Immature natural killer cell (primary cell): ENCODE measurements around the gene DNER. TPM values are rescaled to one million over a fixed set of nuclear protein-coding genes. Genes with fewer than 3 reads are reported as not detected.
"Not testable (repeated sequence)": the region's sequence is repeated elsewhere in the genome, so short reads cannot be mapped to it uniquely, and the experiment has no call there.

Experiments
- DNase-seq, 3 donors: peaks; one replicate each; pipeline ENCODE4 v3.0.0; 2022; ENCODE audit warnings: mixed read lengths in 1 of 3
- H3K27ac Mint-ChIP-seq, 6 donors: one replicate each; pipeline ENCODE4 v1.8.0; 2020; ENCODE audit warnings: mixed read lengths in 6 of 6, mild to moderate bottlenecking in 5 of 6, inconsistent platforms in 4 of 6, moderate library complexity in 3 of 6
- H3K27me3 Mint-ChIP-seq, 3 donors: one replicate each; pipeline ENCODE4 v1.8.0; 2020 to 2021; ENCODE audit warnings: low read depth in 3 of 3, mild to moderate bottlenecking in 3 of 3, mixed read lengths in 3 of 3, moderate library complexity in 3 of 3, inconsistent platforms in 1 of 3
- H3K36me3 Mint-ChIP-seq, 3 donors: one replicate each; pipeline ENCODE4 v1.8.0; 2020; ENCODE audit warnings: mixed read lengths in 3 of 3, inconsistent platforms in 2 of 3, mild to moderate bottlenecking in 2 of 3
- H3K4me1 Mint-ChIP-seq, 2 donors: one replicate each; pipeline ENCODE4 v1.8.0; 2020; ENCODE audit warnings: inconsistent platforms in 2 of 2, mild to moderate bottlenecking in 2 of 2, mixed read lengths in 2 of 2, moderate library complexity in 1 of 2
- H3K4me3 Mint-ChIP-seq, 5 donors: one replicate each; pipeline ENCODE4 v1.8.0; 2020; ENCODE audit warnings: mild to moderate bottlenecking in 5 of 5, mixed read lengths in 5 of 5, inconsistent platforms in 3 of 5, moderate library complexity in 3 of 5
- H3K9me3 Mint-ChIP-seq, 6 donors: one replicate each; pipeline ENCODE4 v1.8.0; 2020; ENCODE audit warnings: mild to moderate bottlenecking in 6 of 6, mixed read lengths in 6 of 6, inconsistent platforms in 4 of 6, moderate library complexity in 3 of 6
- polyA plus RNA-seq, 3 donors: library from polyadenylated mRNA; unstranded; fragments of 300-500 nt; fragmentation: Illumina TruSeq; gene quantifications; one replicate each; pipeline ENCODE4 v1.2.3, GENCODE V29; 2021

The DNER gene
- polyA plus RNA-seq, 3 donors from 2014 or later = not detected

GRCh38 chr2:229614021-229614420, 100.3 kb downstream of the DNER start:
- not testable (repeated sequence) for DNase-seq, H3K27ac Mint-ChIP-seq

GRCh38 chr2:229612384-229612971, 101.9 kb downstream of the DNER start:
- no peaks in the 10 kb centered on the region for H3K4me1 Mint-ChIP-seq
- peaks cover 0 to 2% (median 2%) of the 10 kb centered on the region in 3 donors for H3K27me3 Mint-ChIP-seq
- DNase-seq = no peak
- no peaks in the 10 kb centered on the region for H3K9me3 Mint-ChIP-seq
- H3K4me3 Mint-ChIP-seq = no peak overlapping the region
- H3K27ac Mint-ChIP-seq = no peak overlapping the region
- no peaks in the 10 kb centered on the region for H3K36me3 Mint-ChIP-seq

More at GRCh38 chr2:229614021-229614420, 100.3 kb downstream of the DNER start:
- H3K9me3 Mint-ChIP-seq, H3K36me3 Mint-ChIP-seq, H3K4me3 Mint-ChIP-seq, H3K27me3 Mint-ChIP-seq, H3K4me1 Mint-ChIP-seq: not testable (repeated sequence)

DNA sequence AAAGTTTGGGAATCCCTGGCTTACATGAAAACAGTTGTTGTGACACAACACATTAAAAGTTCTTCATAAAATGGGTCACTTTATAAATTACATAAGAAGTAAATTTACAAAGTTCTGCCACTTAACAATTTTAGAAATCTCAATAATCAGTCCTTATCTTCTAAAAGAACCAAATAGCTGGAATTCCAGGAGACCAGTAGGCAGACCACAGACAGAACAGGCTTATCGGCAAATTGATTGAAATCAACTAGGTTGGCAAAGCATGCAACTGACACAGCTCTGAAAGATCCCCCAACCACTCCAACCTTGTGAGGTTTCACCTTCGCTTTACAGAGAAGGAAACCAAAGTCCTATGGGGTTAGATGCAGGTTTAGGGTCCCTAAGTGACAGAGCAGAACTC, 103.0 kb downstream of the DNER start:
- Mint-ChIP-seq H3K4me1 (no peaks in the 10 kb centered on the region), H3K36me3 (no peaks in the 10 kb centered on the region), H3K4me3 (no peak overlapping the region), H3K27ac (no peak overlapping the region), H3K27me3 (peaks cover 0 to 2% (median 2%) of the 10 kb centered on the region in 3 donors), H3K9me3 (no peaks in the 10 kb centered on the region)
- DNase-seq = no peak

DNA sequence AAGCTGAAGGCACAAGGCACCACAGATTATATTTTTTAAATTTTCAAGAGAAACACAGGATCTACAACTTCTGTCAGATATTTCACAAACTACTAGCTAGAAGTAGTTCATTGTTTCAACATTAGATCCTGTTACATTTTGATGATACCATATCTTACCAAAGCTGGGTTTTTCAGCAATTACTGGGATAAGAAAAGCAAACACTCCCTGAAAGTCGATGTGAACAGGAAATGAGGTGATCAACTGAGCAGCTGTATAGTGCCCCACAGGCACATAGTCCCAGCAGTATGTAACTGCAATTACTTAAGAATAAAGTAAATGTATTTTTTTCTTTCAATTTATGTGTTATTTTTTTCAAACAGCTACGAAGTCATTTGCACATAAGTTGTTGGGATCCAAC, 103.5 kb downstream of the DNER start:
- no peak for DNase-seq
- Mint-ChIP-seq H3K27ac (no peak overlapping the region), H3K36me3 (no peaks in the 10 kb centered on the region), H3K4me3 (no peak overlapping the region), H3K4me1 (no peaks in the 10 kb centered on the region), H3K9me3 (no peaks in the 10 kb centered on the region), H3K27me3 (peaks cover 0 to 2% (median 2%) of the 10 kb centered on the region in 3 donors)

- no peaks in the 10 kb centered on the region for H3K36me3 Mint-ChIP-seq
- no peaks in the 10 kb centered on the region for H3K9me3 Mint-ChIP-seq
- no peak overlapping the region for H3K4me3 Mint-ChIP-seq
- H3K4me1 Mint-ChIP-seq = no peaks in the 10 kb centered on the region
- peaks cover 0 to 2% (median 2%) of the 10 kb centered on the region in 3 donors for H3K27me3 Mint-ChIP-seq
- no peak overlapping the region for H3K27ac Mint-ChIP-seq
- no peak for DNase-seq
Observed at GRCh38 chr2:229610333-229610732, 104.0 kb downstream of the DNER start.

- Mint-ChIP-seq H3K27ac (no peak overlapping the region), H3K27me3 (peaks cover 3 to 10% (median 4%) of the 10 kb centered on the region in 3 donors), H3K36me3 (no peaks in the 10 kb centered on the region), H3K4me1 (no peaks in the 10 kb centered on the region), H3K9me3 (no peaks in the 10 kb centered on the region), H3K4me3 (no peak overlapping the region)
- no peak for DNase-seq
Observed at GRCh38 chr2:229601936-229602335, 112.4 kb downstream of the DNER start.

DNA sequence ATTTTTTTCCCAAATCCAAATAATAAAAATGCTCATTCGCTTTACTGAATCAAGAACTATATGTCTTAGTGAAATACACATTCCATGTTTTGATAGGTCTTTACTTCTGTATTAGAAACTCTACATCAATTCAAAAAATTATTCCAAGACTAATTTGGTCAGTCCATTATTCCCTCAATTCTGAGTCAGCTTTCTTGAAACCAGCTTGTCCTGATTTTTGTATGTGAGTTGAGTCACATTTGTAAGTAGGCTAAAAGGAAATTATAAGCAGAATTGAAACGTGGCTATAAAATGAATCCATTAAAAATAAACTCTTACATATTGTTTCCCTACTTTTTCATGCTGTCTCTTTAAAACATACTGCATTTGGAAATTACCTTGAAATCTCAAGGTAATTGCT, 113.0 kb downstream of the DNER start:
- Mint-ChIP-seq H3K27ac (no peak overlapping the region), H3K9me3 (no peaks in the 10 kb centered on the region), H3K4me1 (no peaks in the 10 kb centered on the region), H3K4me3 (no peak overlapping the region), H3K36me3 (no peaks in the 10 kb centered on the region), H3K27me3 (peaks cover 3 to 13% (median 4%) of the 10 kb centered on the region in 3 donors)
- DNase-seq = no peak

DNA sequence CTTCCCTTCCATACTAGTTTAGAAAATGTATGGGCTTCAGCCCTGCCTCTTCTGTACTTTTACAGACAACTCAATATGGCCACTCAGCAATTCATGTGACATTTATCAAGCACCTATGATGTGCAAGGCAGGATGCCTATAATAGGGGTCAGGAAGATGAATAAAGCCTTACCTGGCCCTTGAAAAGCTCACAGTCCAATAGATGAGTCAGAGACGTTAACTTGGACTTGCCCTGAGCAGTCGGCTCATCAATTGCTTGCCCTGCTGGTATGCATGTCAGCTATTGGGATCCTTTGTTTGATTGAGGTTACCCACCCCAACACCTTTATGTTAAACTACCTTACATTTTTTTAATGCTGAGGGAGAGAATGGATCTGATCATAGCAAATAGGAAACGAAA, 116.1 kb downstream of the DNER start:
- DNase-seq = no peak
- H3K4me3 Mint-ChIP-seq = no peak overlapping the region
- no peaks in the 10 kb centered on the region for H3K4me1 Mint-ChIP-seq
- H3K36me3 Mint-ChIP-seq = no peaks in the 10 kb centered on the region
- H3K27me3 Mint-ChIP-seq = peaks cover 0 to 6% (median 3%) of the 10 kb centered on the region in 3 donors
- H3K27ac Mint-ChIP-seq = no peak overlapping the region
- H3K9me3 Mint-ChIP-seq = peaks cover 0 to 1% (median 0%) of the 10 kb centered on the region in 6 donors

- Mint-ChIP-seq H3K9me3 (peaks cover 0 to 1% (median 0%) of the 10 kb centered on the region in 6 donors), H3K27ac (no peak overlapping the region), H3K4me3 (no peak overlapping the region), H3K27me3 (peaks cover 0 to 5% (median 3%) of the 10 kb centered on the region in 3 donors), H3K4me1 (no peaks in the 10 kb centered on the region), H3K36me3 (no peaks in the 10 kb centered on the region)
- no peak for DNase-seq
Observed at GRCh38 chr2:229596796-229597195, 117.6 kb downstream of the DNER start.

DNA sequence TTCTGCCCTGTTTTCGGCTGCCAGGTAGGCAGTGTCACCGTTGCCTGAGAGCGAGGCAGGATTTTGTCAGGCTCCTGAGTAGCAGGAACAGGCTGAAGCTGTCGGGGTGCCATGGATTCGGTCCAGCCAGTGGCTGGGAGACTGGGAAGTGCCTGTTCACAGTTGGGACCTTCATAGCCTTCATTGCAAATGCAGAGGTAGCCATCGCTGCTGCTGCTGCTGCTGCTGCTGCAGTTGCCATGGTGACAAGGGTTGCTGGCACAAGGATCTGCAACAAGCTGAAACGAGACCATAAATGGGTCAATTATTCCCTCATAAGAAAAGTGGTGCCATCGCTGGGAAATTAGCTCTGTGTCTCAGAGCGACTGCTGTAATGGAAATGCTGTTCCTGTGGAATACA, 122.7 kb downstream of the DNER start:
- no peaks in the 10 kb centered on the region for H3K4me1 Mint-ChIP-seq
- no peak for DNase-seq
- no peak overlapping the region for H3K27ac Mint-ChIP-seq
- no peaks in the 10 kb centered on the region for H3K36me3 Mint-ChIP-seq
- H3K9me3 Mint-ChIP-seq = peaks cover 0 to 1% (median 0%) of the 10 kb centered on the region in 6 donors
- no peak overlapping the region for H3K4me3 Mint-ChIP-seq
- H3K27me3 Mint-ChIP-seq = peaks cover 0 to 8% (median 2%) of the 10 kb centered on the region in 3 donors

- no peaks in the 10 kb centered on the region for H3K9me3 Mint-ChIP-seq
- H3K27ac Mint-ChIP-seq = no peak overlapping the region
- H3K27me3 Mint-ChIP-seq = peaks cover 1 to 19% (median 8%) of the 10 kb centered on the region in 3 donors
- H3K4me3 Mint-ChIP-seq = no peak overlapping the region
- no peaks in the 10 kb centered on the region for H3K36me3 Mint-ChIP-seq
- H3K4me1 Mint-ChIP-seq = no peaks in the 10 kb centered on the region
- no peak for DNase-seq
Observed at GRCh38 chr2:229586746-229587705, 127.3 kb downstream of the DNER start.

DNA sequence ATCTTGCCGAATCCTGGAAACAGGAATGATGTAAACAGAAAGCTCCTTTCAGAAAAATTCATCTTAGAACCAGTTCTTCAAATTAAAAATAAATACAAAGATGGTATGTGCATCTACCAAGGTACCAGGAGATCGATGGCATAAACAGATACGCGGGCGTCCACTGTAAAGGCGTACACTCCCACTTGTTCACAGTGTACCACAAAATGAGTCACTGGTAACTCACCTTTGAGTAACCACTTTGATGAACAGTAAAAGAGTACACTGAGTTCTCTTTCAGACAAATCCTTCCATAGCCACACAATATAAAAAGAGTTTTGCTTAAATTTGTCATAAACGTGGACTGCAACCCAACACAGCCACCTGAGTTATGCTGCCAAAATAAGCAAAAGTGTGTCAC, 128.3 kb downstream of the DNER start:
- no peaks in the 10 kb centered on the region for H3K9me3 Mint-ChIP-seq
- no peak overlapping the region for H3K4me3 Mint-ChIP-seq
- DNase-seq = no peak
- H3K27me3 Mint-ChIP-seq = peaks cover 1 to 19% (median 8%) of the 10 kb centered on the region in 3 donors
- no peaks in the 10 kb centered on the region for H3K36me3 Mint-ChIP-seq
- no peak overlapping the region for H3K27ac Mint-ChIP-seq
- H3K4me1 Mint-ChIP-seq = no peaks in the 10 kb centered on the region

DNA sequence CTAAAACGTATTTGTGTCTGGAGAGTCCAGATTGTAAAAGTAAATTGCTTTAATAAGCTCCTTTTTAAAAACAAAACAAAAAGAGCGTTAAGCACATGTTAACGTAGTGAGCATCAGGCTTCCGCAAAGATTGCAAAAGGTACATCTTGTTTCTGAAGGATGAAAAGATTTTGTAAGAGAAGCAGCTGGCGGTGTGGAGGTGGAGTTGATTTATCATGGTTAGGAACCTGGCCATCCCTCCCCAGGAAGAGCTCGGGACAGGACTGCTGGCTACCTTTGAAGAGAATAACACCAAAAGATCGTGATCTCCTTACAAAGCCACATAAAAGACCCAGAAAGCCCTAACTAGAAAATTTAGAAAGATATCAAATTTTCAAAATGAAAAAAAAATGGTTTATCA, 132.2 kb downstream of the DNER start:
- no peak for DNase-seq
- no peak overlapping the region for H3K27ac Mint-ChIP-seq
- H3K4me3 Mint-ChIP-seq = no peak overlapping the region
- H3K27me3 Mint-ChIP-seq = peaks cover 3 to 16% (median 10%) of the 10 kb centered on the region in 3 donors
- no peaks in the 10 kb centered on the region for H3K9me3 Mint-ChIP-seq
- no peaks in the 10 kb centered on the region for H3K36me3 Mint-ChIP-seq
- no peaks in the 10 kb centered on the region for H3K4me1 Mint-ChIP-seq

DNA sequence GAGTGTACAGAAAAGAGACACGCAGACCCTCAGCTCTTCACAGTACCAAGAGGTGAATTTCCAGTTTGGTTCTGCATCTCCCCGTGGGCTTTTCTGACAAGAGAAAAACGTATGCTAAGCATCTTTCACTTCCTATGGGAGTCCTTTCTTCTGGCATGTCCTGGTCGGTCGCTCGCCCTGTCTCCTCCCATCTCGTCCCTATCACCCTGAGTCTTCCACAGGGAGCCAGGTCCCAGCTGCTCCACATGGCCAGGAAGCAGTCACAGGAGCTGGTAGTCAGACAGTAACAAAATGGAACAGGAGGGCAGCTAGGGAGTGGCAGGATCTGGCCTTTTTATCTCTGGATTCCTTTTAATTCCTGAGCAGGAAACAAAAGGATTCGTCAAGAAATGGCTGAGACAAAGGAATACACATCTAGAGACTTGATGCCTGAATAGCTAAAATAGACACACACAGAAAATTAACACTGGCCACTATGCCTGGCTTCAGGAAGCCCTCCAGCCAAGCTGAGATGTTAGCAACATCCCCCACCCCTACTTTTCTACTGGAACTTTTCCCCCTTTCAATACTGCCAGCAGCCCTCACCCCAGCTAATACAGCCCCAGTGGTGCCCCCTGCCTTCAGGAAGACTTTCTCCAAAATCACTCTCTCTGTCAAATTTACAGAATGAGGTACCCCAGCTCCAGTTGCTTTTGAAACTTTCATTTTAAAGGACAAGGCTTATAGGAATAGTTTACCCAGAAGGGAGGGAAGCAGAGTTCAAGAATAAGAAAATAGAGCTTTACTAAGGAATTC, 136.1 kb downstream of the DNER start:
- Mint-ChIP-seq H3K4me1 (no peaks in the 10 kb centered on the region), H3K27me3 (peaks cover 4 to 13% (median 5%) of the 10 kb centered on the region in 3 donors), H3K9me3 (peaks cover 0 to 3% (median 0%) of the 10 kb centered on the region in 6 donors), H3K36me3 (no peaks in the 10 kb centered on the region), H3K4me3 (no peak overlapping the region), H3K27ac (no peak overlapping the region)
- no peak for DNase-seq
